Erythroblast (primary cell): Measurements from ENCODE around the gene GDPD5.

ENCODE experiments used
- GATA1 ChIP-seq: IDR thresholded peaks from 2 replicates; pipeline ENCODE4 v1.6.1; 2011; ENCODE audit warnings: low read depth, mild to moderate bottlenecking, control low read depth, low read length, moderate library complexity
- POLR2A ChIP-seq: IDR thresholded peaks from 2 replicates; pipeline ENCODE4 v1.6.1; 2011; ENCODE audit warnings: mild to moderate bottlenecking, low read length

- TF ChIP-seq POLR2A (no peak), GATA1 (no peak)
Observed at GRCh38 chr11:75495749-75496304, 29.9 kb downstream of the GDPD5 start.
